Endothelial cell (in vitro differentiated cells): Measurements from ENCODE around the gene OTOGL. TPM values are rescaled to one million over a fixed set of nuclear protein-coding genes. Genes with fewer than 3 reads are reported as not detected.

Experiments used
- DNase-seq: peaks from one replicate; pipeline ENCODE4 v3.0.0; 2021; ENCODE audit warnings: low spot score
- H3K27ac Mint-ChIP-seq: one replicate; pipeline ENCODE4 v1.8.0; 2021; ENCODE audit warnings: mixed read lengths, inconsistent platforms; ENCODE audit not compliant: unreplicated experiment
- H3K27me3 Mint-ChIP-seq: one replicate; pipeline ENCODE4 v1.8.0; 2021; ENCODE audit warnings: mild to moderate bottlenecking, moderate library complexity, mixed read lengths, inconsistent platforms; ENCODE audit not compliant: unreplicated experiment
- H3K36me3 Mint-ChIP-seq: one replicate; pipeline ENCODE4 v1.8.0; 2021; ENCODE audit warnings: mild to moderate bottlenecking, low read depth, mixed read lengths, inconsistent platforms; ENCODE audit not compliant: unreplicated experiment
- H3K4me1 Mint-ChIP-seq: one replicate; pipeline ENCODE4 v1.8.0; 2021; ENCODE audit warnings: mild to moderate bottlenecking, mixed read lengths, inconsistent platforms; ENCODE audit not compliant: unreplicated experiment
- H3K4me3 Mint-ChIP-seq: one replicate; pipeline ENCODE4 v1.8.0; 2021; ENCODE audit warnings: mild to moderate bottlenecking, mixed read lengths, inconsistent platforms; ENCODE audit not compliant: unreplicated experiment
- H3K9me3 Mint-ChIP-seq: one replicate; pipeline ENCODE4 v1.8.0; 2021; ENCODE audit warnings: mixed read lengths, inconsistent platforms; ENCODE audit not compliant: unreplicated experiment
- total RNA-seq: library from RNA; stranded (reverse); fragmentation: NEBNext Ultra II Directional; extraction: Animal tissue kit (Norgen Biotek cat#: 25700); gene quantifications from one replicate; pipeline ENCODE4 v1.2.1, GENCODE V29; 2021; ENCODE audit not compliant: unreplicated experiment
- TF ChIP-seq, protein P1 (sequence below): fragments of 200-600 bp; sonication (generic); IDR thresholded peaks from one replicate; pipeline ENCODE4 v1.5.0; 2021; ENCODE audit warnings: antibody characterized with exemption; ENCODE audit not compliant: unreplicated experiment

The OTOGL gene
- total RNA-seq, 1 donor from 2014 or later: 0.31 TPM

DNA sequence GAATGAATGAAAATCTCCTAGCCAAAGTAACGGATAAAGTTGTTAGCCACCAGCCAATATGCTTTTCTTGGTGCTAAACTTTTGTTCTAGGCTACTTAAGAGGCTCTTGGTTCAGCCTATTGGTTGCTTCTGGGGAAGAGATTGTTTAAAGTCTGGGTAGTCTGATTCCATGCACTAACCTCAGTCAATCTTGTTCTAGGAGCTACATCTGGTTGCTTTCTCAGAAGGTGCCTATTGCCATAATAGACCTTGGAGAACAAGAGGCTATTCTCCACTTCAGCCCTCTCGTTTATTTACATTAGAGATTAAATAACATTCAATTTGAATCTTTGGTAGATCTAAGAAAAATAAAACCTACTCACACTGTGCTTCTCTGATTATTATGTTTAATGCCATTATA lies 40.8 kb upstream of the OTOGL start:
- H3K4me3 Mint-ChIP-seq: no peak overlapping the region

DNA sequence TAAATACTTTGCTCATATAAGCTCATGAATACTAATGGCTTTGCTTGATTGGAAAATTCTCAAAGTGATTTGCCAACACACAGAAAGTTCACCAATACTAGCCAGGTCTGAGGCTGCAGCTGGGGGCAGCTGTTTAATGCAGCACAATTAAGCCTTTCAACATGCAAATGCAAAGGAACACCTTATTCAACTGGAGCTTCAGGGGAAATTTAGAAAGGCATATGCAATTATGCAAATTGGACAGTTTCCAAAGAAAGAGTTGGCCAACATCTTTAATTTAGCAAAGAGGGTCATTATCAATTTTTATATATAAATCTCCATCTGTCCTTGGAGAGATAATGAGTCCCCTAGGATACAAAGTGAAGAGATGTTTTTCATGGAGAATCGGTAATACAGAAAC lies 40.2 kb upstream of the OTOGL start:
- no peak overlapping the region for H3K27ac Mint-ChIP-seq
- H3K27me3 Mint-ChIP-seq: no peaks in the 10 kb centered on the region
- H3K9me3 Mint-ChIP-seq: no peaks in the 10 kb centered on the region
- no peaks in the 10 kb centered on the region for H3K36me3 Mint-ChIP-seq
- DNase-seq: no peak
- TF ChIP-seq, protein P1, sequence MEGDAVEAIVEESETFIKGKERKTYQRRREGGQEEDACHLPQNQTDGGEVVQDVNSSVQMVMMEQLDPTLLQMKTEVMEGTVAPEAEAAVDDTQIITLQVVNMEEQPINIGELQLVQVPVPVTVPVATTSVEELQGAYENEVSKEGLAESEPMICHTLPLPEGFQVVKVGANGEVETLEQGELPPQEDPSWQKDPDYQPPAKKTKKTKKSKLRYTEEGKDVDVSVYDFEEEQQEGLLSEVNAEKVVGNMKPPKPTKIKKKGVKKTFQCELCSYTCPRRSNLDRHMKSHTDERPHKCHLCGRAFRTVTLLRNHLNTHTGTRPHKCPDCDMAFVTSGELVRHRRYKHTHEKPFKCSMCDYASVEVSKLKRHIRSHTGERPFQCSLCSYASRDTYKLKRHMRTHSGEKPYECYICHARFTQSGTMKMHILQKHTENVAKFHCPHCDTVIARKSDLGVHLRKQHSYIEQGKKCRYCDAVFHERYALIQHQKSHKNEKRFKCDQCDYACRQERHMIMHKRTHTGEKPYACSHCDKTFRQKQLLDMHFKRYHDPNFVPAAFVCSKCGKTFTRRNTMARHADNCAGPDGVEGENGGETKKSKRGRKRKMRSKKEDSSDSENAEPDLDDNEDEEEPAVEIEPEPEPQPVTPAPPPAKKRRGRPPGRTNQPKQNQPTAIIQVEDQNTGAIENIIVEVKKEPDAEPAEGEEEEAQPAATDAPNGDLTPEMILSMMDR: no peak
- no peaks in the 10 kb centered on the region for H3K4me1 Mint-ChIP-seq
- H3K4me3 Mint-ChIP-seq: no peak overlapping the region

More for the DNA sequence above, 40.8 kb upstream of the OTOGL start:
- H3K9me3 Mint-ChIP-seq: no peaks in the 10 kb centered on the region
- no peaks in the 10 kb centered on the region for H3K27me3 Mint-ChIP-seq
- H3K36me3 Mint-ChIP-seq: no peaks in the 10 kb centered on the region
- DNase-seq: no peak
- TF ChIP-seq, protein P1: no peak
- H3K4me1 Mint-ChIP-seq: no peaks in the 10 kb centered on the region
- no peak overlapping the region for H3K27ac Mint-ChIP-seq

DNA sequence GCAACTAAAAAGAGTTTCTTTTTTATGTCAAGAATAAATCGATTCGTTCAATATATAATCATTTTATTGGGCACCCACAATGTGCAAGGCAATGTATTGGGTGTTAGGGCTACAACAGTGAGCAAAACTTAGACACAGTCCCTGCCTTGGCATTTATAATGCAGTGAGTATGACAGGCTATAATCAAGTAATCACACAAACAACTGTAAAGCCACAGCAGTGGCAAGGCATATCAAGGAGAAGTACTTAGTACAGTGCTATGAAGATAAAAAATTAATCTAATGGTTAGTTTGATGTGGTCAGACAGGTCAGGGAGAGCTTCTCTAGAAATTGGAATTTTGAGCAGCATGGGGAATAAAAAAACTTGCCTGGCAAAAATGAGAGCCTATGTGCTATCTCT lies 39.5 kb upstream of the OTOGL start:
- Mint-ChIP-seq H3K27me3 (no peaks in the 10 kb centered on the region), H3K4me3 (no peak overlapping the region), H3K9me3 (no peaks in the 10 kb centered on the region), H3K4me1 (peaks cover under 1% of the 10 kb centered on the region), H3K36me3 (no peaks in the 10 kb centered on the region), H3K27ac (no peak overlapping the region)
- TF ChIP-seq, protein P1: no peak
- DNase-seq: no peak

DNA sequence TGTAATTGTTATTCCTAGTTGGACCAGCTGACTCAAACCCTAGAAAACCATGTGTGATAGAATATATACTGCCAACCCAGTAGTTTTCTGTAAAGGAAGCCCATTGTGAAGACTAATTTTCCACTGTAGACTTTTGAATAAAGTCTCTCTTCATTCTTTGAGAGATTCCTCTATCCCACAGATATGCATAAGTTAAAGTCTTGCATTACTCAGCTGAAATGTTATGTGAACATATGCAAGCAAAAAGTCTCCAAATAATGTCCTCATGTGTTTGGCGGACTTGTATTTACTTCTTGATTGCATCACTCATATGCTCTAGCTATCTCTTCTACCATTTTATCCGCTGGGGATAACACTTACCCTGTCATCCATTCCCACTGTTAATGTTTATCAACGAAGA lies 35.1 kb upstream of the OTOGL start:
- peaks cover 4% of the 10 kb centered on the region for H3K4me1 Mint-ChIP-seq
- H3K4me3 Mint-ChIP-seq: no peak overlapping the region
- no peaks in the 10 kb centered on the region for H3K36me3 Mint-ChIP-seq
- TF ChIP-seq, protein P1: no peak
- peaks cover 2% of the 10 kb centered on the region for H3K27me3 Mint-ChIP-seq
- no peak overlapping the region for H3K27ac Mint-ChIP-seq
- no peaks in the 10 kb centered on the region for H3K9me3 Mint-ChIP-seq
- DNase-seq: no peak

DNA sequence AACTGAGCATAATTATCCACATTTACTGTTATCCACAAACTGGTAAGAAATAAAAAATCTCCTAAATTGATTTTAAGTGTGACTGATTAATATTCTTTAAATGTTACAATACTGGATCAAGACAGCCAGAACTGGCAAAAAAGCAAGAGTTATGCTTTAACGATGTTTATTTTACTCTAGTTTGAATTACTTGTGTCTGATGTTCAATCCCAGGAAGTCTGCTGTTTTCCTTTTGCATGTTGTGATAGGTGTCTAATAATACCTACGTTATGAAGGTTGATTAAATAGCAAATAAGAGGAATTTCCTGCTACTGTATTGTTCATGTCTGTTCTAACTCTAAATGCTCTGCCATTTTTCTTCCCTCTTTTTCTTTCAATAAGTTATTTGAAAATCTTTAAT lies 34.4 kb upstream of the OTOGL start:
- no peaks in the 10 kb centered on the region for H3K36me3 Mint-ChIP-seq
- no peak for DNase-seq
- TF ChIP-seq, protein P1: no peak

More for the DNA sequence above, 34.4 kb upstream of the OTOGL start:
- Mint-ChIP-seq H3K27ac (no peak overlapping the region), H3K4me1 (peaks cover 4% of the 10 kb centered on the region), H3K4me3 (no peak overlapping the region), H3K9me3 (no peaks in the 10 kb centered on the region), H3K27me3 (peaks cover 2% of the 10 kb centered on the region)
